ENCODE measurements around the gene TMEM239.

- TF ChIP-seq CTCF (IDR thresholded peaks at IDR 0.05) (no peak), POLR2A (IDR thresholded peaks at IDR 0.05) (no peak)
Observed at GRCh38 chr20:2822073-2822472, 5.9 kb downstream of the TMEM239 start.

Data from adrenal gland (tissue), 5 donors.